ENCODE data around the gene DMRTA1.
A peak's percentile ranks its signal among the peaks of the same experiment; 100 is the strongest.
"Not testable (repeated sequence)": the region's sequence is repeated elsewhere in the genome, so short reads cannot be mapped to it uniquely, and the experiment has no call there.

DMRTA1 gene

DNA sequence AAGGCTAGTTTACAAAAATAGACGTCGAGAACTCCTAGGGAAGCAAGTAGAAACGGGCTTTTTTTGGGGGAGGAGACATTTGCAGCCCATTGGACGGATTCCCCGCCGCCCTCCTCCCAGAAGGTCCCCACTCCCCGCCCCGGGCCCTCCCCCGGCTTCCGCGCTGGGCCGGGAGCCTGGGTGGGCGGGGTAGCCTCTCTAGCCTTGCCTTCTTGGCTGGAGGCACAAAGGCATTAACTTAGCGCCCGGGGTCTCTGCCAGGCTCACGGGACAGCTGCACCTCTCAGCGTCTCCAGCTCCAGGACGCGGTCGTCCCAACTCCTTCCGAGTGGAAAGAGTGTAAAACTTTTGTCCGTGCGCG, at the start of gene DMRTA1:
TSS of gene DMRTA1 (plus strand) at position 236 of the 361 bp plus-strand sequence. CDS start 242 bp downstream, outside the sequence.
- FAIRE-seq, result no peak

DNA sequence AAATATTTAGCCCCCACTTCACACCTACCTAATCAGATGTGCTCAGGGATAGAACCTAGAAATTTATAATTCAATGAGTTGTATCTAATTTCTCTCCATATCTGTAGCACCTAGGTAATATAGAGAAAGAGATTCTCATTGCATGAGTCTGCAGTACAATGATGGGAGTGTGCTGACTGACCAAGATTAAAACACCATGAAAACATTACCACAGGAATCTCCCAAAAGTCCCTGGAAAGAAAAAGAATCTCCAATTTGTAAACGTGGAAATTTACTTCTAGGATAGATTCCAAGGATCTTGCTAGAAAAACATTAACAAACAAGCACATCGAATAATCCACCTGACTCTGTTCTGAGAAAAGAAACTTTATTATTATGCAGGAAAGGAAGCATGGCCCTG, 45.0 kb upstream of the DMRTA1 start:
- no peak for FAIRE-seq

DNA sequence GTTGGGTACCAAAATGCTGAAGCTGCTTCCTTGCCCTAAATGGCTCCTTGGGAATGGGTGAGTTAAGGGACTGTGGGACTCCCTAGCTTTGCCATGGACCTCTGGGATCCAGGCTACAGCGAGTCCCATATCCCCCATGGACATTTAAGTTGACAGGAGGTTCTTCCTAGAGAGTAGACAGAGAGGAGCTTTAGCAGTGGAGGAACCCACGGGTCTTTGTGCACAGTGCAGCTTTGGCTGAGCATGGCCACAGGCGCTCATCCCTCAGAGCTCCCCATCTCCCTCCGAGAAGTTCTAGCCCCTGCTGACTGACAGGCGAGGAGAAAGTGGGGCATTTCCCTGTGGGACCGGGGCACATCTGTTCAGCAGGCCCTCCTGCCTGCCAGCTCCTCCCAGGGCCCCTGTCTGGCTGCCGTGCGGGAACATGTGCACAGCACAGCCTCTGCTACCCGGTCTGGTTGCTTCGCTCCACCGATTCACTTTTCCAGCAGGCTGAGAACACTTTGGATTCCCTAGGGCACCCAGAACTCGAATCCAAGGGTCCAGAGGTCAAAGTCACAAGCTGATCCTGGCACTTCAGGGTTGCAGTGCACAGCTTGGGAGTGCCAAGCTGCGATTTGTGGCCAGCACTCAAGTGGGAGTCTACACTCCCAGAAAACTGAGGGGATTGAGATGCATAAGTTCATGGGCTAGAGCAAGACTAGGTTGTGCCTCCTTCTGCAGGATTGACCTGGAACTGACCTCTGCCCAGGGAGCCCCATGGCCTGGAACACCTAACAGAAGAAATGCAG, 40.6 kb upstream of the DMRTA1 start:
- FAIRE-seq, result no peak

- FAIRE-seq, result no peak
These were observed 32.7 kb upstream of the DMRTA1 start for GRCh38 chr9:22413884-22414283.

DNA sequence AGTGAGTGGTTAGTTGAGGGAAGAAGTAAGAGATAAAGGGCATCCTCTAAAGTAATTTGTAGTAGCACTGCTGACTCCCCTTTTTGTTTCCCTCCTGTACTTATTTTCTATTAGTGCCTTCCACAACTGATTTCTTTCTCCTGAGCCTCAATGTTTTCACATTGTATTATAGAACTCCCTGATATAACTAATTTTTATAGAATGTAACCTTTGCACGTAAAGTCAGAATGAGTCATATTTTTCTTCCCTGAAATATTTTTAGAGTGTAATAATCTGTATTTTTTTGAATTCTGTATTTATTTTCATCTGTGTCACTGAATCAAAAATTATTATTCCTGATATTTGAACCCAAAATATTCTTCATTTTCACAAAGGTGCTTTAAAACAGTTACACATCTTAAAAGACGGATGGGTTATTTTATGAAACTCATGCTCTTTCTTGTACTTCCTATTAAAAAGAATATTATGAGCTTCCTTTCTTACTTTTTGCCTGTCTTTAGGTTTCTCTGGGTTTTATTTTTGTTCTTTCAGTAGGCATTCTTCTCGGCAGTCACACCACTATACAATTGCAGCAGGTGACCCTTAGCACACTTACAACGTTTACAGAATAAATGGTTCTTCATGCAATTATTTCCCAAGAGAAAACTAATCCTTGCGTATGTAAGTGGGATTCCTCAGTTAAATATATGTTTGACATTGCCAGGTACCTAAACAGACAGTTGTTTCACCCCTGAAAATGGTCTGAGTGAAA, 30.5 kb upstream of the DMRTA1 start:
- FAIRE-seq, result no peak

- no peak for FAIRE-seq
These were observed 29.9 kb upstream of the DMRTA1 start for GRCh38 chr9:22416692-22417060.

DNA sequence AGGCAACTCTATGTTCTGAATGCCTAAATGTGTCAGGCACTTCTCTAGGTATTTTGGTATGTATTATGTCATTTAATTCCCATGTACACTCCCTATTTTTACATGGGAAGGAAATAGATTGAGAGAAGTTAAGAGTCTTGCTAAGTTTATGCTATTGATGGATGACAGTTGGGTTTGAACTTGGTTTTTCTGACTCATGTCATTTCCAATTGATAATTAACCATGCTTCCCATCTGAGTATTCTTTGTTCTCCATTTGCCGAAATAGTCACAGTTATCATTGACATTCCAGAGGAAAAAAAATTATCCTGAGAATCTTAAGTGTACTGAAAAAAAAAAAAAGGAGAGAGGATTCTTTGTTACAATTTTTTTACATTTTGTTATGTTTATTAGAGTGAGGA, 23.1 kb upstream of the DMRTA1 start:
- FAIRE-seq, result no peak

GRCh38 chr9:22424616-22425015, 22.0 kb upstream of the DMRTA1 start:
- no peak for FAIRE-seq

- no peak for FAIRE-seq
These were observed 21.1 kb upstream of the DMRTA1 start for GRCh38 chr9:22425551-22425950.

DNA sequence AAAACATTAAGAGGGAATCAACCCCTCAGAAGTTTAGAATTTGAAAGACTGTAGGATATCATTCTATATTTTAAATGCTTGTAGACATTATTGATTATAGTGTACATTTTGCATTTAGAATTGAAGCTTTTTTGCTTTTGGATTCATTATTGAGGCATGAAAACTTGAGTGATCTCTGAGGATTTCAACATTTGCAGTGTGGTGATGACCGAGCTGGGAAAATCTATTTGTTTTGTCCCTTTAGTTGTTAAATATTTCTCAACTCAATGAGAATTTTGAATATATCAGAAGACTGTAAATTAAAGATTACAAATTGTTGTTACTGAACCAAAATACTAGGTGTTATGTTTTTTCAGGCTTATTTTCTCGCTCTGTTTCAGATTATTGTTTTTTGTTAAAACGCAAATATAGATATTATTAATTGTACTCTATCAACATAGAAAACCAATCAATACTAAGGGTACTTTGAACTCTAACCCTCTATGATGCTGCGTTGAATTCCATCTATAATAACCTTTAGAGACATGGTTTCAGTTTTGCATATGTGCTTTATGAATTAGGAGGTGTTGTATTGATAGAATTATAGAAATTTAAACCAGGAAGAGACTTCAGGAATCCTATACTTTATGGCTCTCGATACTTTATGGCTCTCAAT, 19.3 kb upstream of the DMRTA1 start:
- FAIRE-seq, result no peak

DNA sequence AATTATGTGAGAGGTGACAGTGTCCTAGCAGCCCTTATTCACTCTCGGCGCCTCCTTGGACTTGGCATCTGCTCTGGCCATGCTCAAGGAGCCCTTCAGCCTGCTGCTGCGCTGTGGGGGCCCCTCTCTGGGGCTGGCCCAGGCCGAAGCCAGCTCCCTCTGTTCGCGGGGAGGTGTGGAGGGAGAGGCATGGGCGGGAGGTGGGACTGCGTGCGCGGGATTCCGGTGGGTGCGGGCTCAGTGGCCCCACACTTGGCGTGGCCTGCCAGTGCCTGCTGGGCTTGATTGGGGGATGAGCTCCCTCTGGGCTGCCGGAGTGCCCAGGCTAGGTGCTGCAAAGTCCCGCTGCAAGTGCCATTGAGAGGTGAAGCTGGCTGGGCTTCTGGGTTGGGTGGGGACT, 12.9 kb upstream of the DMRTA1 start:
- no peak for FAIRE-seq

GRCh38 chr9:22435252-22435651, 11.4 kb upstream of the DMRTA1 start:
- FAIRE-seq, result not testable (repeated sequence)

DNA sequence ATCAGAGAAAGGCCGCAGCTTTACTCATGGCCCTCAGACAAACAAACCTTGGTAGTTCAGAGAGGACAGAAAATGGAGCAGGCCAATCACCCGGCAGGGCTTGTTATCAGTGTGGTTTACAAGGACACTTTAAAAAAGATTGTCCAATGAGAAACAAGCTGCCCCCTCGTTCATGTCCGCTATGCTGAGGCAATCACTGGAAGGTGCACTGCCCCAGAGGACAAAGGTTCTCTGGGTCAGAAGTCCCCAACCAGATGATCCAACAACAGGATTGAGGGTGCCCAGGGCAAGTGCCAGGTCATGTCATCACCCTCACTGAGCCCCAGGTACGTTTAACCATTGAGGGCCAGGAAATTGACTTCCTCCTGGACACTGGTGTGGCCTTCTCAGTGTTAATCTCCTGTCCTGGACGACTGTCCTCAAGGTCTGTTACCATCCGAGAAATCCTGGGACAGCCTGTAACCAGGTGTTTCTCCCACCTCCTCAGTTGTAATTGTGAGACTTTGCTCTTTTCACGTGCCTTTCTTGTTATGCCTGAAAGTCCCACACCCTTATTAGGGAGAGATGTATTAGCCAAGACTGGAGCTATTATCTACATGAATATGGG, 9.1 kb upstream of the DMRTA1 start:
- not testable (repeated sequence) for FAIRE-seq

GRCh38 chr9:22440841-22441240, 5.8 kb upstream of the DMRTA1 start:
- FAIRE-seq, result no peak

DNA sequence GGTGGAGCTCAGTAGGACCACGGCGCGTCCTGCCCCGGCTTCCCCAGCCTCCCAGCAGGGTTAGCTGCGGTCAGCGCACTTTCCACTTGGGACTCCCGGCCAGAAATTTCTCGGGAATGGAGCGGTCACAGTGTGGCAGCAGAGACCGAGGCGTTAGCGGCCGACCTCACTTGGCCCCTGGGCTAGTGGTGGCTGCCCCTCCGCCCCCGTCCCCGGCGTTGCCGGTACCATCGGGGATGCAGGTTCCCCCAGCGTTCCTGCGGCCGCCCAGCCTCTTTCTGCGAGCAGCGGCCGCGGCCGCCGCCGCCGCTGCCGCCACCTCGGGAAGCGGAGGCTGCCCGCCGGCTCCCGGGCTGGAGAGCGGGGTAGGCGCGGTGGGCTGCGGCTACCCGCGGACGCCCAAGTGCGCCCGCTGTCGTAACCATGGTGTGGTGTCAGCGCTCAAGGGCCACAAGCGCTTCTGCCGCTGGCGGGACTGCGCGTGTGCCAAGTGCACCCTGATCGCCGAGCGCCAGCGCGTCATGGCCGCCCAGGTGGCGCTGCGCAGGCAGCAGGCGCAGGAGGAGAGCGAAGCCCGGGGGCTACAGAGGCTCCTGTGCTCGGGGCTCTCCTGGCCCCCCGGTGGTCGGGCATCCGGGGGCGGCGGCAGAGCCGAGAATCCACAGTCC, 460 bp downstream of the DMRTA1 start:
- no peak for FAIRE-seq

DNA sequence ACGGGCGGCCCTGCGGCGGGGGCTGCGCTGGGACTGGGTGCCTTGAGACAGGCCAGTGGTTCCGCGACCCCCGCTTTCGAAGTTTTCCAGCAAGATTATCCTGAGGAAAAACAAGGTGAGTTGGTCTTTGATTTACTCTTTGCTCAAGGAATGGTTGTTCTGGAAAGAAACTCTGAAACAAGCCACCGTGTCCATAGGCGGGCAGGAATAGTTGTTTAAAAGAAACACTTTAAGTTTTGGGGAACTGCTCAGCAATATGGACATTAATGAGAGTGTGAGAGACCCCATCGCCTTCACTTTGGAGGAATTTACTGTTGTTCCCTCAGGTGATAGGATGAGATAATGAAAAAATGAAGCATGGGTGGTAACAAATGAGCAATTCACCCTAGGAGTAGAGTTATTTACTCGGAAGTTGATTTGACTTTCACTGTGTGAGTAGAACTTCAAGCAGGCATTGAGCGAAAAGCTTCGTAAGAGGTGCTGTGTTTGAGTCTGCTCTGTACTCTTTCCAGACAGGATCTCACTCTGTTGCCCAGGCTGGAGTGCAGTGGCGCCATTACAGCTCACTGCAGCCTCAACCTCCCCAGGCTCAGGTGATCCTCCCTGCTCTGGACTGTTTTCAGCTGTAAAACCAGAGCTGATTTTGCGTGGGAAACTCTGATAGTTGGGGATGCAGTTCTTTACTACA, 1.1 kb downstream of the DMRTA1 start:
- no peak for FAIRE-seq

DNA sequence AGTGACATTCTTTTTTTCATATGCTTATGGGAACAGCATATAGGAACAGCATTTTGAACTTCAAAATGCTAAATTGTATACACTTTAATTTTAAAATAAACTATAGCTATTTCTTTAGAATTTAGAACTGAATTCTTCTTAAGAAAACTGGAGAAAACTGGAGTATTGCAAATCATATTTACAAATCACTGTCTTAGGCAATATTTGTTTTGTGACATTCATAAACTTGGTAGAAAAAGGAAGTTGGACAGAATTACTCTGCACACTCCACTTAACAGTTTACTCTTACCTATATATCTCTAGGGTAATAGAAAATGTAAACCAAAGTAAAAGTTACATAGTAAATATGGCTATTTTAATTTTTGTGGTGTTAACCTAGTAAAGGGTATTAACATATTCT, 3.1 kb downstream of the DMRTA1 start:
- no peak for FAIRE-seq

DNA sequence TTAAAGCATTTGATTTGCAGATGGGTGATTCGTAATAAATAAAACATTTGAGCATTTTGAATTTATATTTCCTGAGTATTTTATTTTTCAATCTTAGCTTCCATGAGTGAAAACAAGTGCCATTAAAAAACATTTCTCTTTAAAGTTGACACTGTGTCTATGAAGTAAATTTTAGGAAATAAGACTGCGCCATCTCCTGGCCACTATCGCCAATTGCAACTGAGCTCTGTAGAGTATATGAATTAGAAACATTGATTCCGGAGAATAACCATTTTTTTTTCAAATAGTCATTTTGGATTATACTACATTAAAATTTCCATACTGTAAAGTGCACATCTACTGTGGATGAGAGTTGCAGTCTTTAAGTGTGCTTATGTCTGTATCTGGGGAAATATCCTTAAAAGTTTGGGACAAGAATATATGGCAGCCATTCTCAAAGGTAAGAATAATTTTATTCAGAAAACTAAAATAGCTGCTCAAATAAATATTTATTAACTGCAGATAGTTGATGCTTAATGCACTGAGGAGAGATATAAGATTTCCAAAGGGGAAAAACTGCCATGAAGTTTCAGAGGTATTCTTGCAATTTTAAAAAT, 5.9 kb downstream of the DMRTA1 start:
- FAIRE-seq, result peak; percentile 86

- FAIRE-seq, result no peak
These were observed 7.4 kb downstream of the DMRTA1 start for GRCh38 chr9:22454016-22454415.

- FAIRE-seq, result no peak
These were observed 8.6 kb downstream of the DMRTA1 start for GRCh38 chr9:22455181-22455580.

DNA sequence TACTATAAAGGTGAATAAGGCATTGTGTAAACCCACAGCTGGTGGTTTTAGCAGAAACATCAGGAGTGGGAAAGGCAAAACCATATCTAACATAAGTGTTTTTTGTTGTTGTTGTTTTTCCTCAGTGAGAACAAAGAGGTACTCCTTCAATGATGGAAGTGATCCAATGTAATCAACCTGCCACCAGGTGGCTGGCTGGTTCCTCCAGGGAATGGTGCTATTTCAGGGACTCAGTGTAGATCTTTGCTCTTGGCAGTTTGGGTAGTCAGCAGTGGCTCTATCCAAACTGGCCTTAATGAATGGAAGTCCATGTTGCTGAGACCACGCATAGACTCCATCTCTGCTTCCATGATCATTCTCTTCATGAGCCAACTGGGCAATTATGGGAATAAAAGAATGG, 10.8 kb downstream of the DMRTA1 start:
- FAIRE-seq, result no peak

- FAIRE-seq, result no peak
These were observed 16.6 kb downstream of the DMRTA1 start for GRCh38 chr9:22463205-22463604.
